DOHH2 (cell line): ENCODE measurements around the gene SHISAL1.

Experiments used
- H3F3A ChIP-seq: fragments of 200-600 bp; sonication (generic), shearing (Covaris generic); 2 replicates; pipeline ENCODE4 v1.6.0; 2016; ENCODE audit warnings: antibody characterized with exemption, mild to moderate bottlenecking; ENCODE audit not compliant: control insufficient read depth, insufficient read depth
- H3K27ac ChIP-seq: fragments of 200-600 bp; sonication (generic); 2 replicates; pipeline ENCODE4 v1.5.1; 2014; ENCODE audit warnings: low read depth, mild to moderate bottlenecking, low read length, moderate library complexity
- H3K27me3 ChIP-seq: fragments of 200-600 bp; sonication (generic); 2 replicates; pipeline ENCODE4 v1.6.1; 2014; ENCODE audit warnings: mild to moderate bottlenecking, low read length, mixed read lengths; ENCODE audit not compliant: control insufficient read depth
- H3K36me3 ChIP-seq: fragments of 200-600 bp; sonication (generic); 2 replicates; pipeline ENCODE4 v1.6.1; 2014; ENCODE audit warnings: mild to moderate bottlenecking, low read length, moderate library complexity, mixed read lengths; ENCODE audit not compliant: control insufficient read depth
- H3K4me1 ChIP-seq: fragments of 200-600 bp; sonication (generic); 2 replicates; pipeline ENCODE4 v1.6.1; 2014; ENCODE audit warnings: mild to moderate bottlenecking, low read length, mixed read lengths; ENCODE audit not compliant: control insufficient read depth
- H3K4me2 ChIP-seq: fragments of 200-600 bp; sonication (generic); 2 replicates; pipeline ENCODE4 v1.6.0; 2014; ENCODE audit warnings: mild to moderate bottlenecking, low read length, moderate library complexity
- H3K4me3 ChIP-seq: fragments of 200-600 bp; sonication (generic); 2 replicates; pipeline ENCODE4 v1.5.1; 2014; ENCODE audit warnings: mild to moderate bottlenecking, low read length, mixed read lengths
- H3K79me2 ChIP-seq: fragments of 200-600 bp; sonication (generic); 2 replicates; pipeline ENCODE4 v1.6.1; 2014; ENCODE audit warnings: mild to moderate bottlenecking, low read length, mixed read lengths; ENCODE audit not compliant: control insufficient read depth
- H3K9me2 ChIP-seq: fragments of 200-600 bp; sonication (generic); replicated peaks from 2 replicates; pipeline ENCODE4 v1.6.1; 2014; ENCODE audit warnings: mild to moderate bottlenecking, low read length, mixed read lengths; ENCODE audit not compliant: control insufficient read depth
- H3K9me3 ChIP-seq: fragments of 200-600 bp; sonication (generic); 2 replicates; pipeline ENCODE4 v1.6.1; 2014; ENCODE audit warnings: antibody characterized with exemption, low read length, mixed read lengths; ENCODE audit not compliant: control insufficient read depth, insufficient read depth
- H4K20me1 ChIP-seq: fragments of 200-600 bp; sonication (generic); 2 replicates; pipeline ENCODE4 v1.6.0; 2014; ENCODE audit warnings: low read depth, mild to moderate bottlenecking, antibody characterized with exemption, low read length, moderate library complexity; ENCODE audit not compliant: control insufficient read depth, insufficient read depth
- EZH2phosphoT487 ChIP-seq: fragments of 200-600 bp; sonication (generic); IDR thresholded peaks from 2 replicates; pipeline ENCODE4 v1.6.1; 2017; ENCODE audit warnings: borderline replicate concordance, mild to moderate bottlenecking, antibody characterized with exemption, low read length, moderate library complexity, mixed read lengths
- TF ChIP-seq, protein P1 (sequence below): fragments of 200-600 bp; sonication (generic); IDR thresholded peaks from one replicate; pipeline ENCODE4 v1.5.1; 2014; ENCODE audit warnings: antibody characterized with exemption, mild to moderate bottlenecking, low read depth, low read length; ENCODE audit not compliant: poor library complexity, severe bottlenecking

The SHISAL1 gene

DNA sequence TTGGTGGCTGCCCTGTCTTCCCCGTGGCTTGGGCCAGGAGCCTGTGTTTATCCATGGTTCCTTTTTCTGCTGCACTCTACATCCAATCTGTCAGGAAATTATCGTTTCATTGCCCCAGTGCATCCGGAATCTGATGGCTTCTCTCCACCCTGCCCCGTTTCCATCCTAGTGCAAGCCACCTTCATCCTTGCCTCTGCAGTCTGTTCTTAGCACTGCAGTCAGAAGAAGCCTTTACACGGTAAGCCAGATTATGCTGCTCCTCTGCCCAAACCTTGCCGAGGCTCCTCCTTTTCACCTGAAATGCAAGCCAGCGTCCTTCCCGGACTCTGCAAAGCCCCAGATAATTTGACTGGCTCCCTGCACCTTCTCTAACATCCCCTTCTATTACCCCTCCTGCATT lies 86.9 kb downstream of the SHISAL1 start:
- H4K20me1 ChIP-seq, result no peaks in the 10 kb centered on the region
- H3K4me3 ChIP-seq, result no peak overlapping the region
- no peaks in the 10 kb centered on the region for H3F3A ChIP-seq
- H3K4me2 ChIP-seq, result no peak overlapping the region
- H3K27me3 ChIP-seq, result no peaks in the 10 kb centered on the region; the same call in 1 of the 2 replicates
- H3K4me1 ChIP-seq, result no peaks in the 10 kb centered on the region
- H3K79me2 ChIP-seq, result no peaks in the 10 kb centered on the region
- no peak for TF ChIP-seq EZH2phosphoT487
- TF ChIP-seq, protein P1, sequence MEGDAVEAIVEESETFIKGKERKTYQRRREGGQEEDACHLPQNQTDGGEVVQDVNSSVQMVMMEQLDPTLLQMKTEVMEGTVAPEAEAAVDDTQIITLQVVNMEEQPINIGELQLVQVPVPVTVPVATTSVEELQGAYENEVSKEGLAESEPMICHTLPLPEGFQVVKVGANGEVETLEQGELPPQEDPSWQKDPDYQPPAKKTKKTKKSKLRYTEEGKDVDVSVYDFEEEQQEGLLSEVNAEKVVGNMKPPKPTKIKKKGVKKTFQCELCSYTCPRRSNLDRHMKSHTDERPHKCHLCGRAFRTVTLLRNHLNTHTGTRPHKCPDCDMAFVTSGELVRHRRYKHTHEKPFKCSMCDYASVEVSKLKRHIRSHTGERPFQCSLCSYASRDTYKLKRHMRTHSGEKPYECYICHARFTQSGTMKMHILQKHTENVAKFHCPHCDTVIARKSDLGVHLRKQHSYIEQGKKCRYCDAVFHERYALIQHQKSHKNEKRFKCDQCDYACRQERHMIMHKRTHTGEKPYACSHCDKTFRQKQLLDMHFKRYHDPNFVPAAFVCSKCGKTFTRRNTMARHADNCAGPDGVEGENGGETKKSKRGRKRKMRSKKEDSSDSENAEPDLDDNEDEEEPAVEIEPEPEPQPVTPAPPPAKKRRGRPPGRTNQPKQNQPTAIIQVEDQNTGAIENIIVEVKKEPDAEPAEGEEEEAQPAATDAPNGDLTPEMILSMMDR, result no peak
- no peaks in the 10 kb centered on the region for H3K36me3 ChIP-seq
- H3K27ac ChIP-seq, result no peak overlapping the region
- H3K9me2 ChIP-seq, result no peaks in the 10 kb centered on the region
- 0 out of 2 replicates have a peak, but pooled peaks cover 4% of the 10 kb centered on the region for H3K9me3 ChIP-seq

DNA sequence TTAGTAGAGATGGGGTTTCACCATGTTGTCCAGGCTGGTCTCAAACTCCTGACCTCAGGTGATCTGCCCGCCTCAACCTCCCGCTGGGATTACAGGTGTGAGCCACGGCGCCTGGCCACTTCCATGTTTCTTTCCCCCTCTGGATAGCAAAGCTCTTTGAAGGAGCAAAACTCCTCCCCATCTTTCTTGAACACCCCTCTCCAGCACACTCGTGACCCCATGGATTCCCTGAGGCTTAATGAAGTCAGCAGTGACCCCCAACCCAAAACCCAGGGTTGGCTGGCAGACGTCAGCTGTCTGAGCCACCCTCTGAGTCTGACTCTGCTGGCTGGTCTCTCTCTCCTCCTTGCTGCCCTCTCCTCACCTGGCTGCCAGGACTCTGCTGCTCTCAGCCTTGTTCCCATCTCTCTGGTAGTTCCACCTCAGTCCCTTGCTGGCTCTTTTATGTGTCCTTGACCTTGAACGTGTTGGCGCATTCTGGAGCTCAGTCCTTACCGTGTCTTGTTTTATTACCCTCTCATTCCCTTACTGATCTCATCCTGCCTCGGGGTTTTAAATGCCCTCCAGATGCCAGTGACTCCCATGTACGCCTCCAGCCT lies 87.6 kb downstream of the SHISAL1 start:
- H3F3A ChIP-seq, result no peaks in the 10 kb centered on the region
- no peaks in the 10 kb centered on the region for H3K9me2 ChIP-seq
- H3K27ac ChIP-seq, result no peak overlapping the region
- no peak for TF ChIP-seq EZH2phosphoT487
- TF ChIP-seq, protein P1, result no peak
- H3K36me3 ChIP-seq, result no peaks in the 10 kb centered on the region
- H3K27me3 ChIP-seq, result no peaks in the 10 kb centered on the region; the same call in 1 of the 2 replicates
- no peaks in the 10 kb centered on the region for H3K4me1 ChIP-seq
- no peak overlapping the region for H3K4me3 ChIP-seq
- H3K4me2 ChIP-seq, result no peak overlapping the region
- H4K20me1 ChIP-seq, result no peaks in the 10 kb centered on the region
- H3K79me2 ChIP-seq, result no peaks in the 10 kb centered on the region
- 0 out of 2 replicates have a peak, but pooled peaks cover 4% of the 10 kb centered on the region for H3K9me3 ChIP-seq

DNA sequence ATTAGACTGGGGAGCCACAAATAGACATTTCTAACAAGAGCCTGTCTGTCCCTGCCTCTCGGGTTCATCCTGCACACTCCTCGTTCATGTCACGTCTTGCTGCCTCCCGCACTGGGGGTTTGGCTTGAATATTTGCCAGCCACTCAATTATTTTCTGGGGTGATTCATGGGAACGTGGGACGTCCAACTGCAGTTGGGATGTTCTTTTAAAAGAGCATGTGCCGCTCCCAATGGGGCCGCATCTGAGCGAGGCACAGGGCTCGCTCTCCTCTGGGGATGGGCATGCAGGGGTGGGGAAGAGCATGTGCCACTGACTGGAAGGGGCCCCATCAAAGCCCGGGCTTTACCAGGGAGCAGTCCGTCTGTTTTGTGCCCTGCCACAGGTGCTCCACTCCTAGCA lies 88.6 kb downstream of the SHISAL1 start:
- 0 out of 2 replicates have a peak, but pooled peaks cover 4% of the 10 kb centered on the region for H3K9me3 ChIP-seq
- no peak overlapping the region for H3K4me3 ChIP-seq
- no peaks in the 10 kb centered on the region for H3K4me1 ChIP-seq
- no peaks in the 10 kb centered on the region for H3K36me3 ChIP-seq
- no peaks in the 10 kb centered on the region for H4K20me1 ChIP-seq
- no peaks in the 10 kb centered on the region for H3K79me2 ChIP-seq
- H3K27ac ChIP-seq, result no peak overlapping the region
- no peaks in the 10 kb centered on the region for H3K9me2 ChIP-seq
- no peaks in the 10 kb centered on the region for H3F3A ChIP-seq
- H3K27me3 ChIP-seq, result no peaks in the 10 kb centered on the region; the same call in 1 of the 2 replicates
- no peak for TF ChIP-seq EZH2phosphoT487
- TF ChIP-seq, protein P1, result no peak
- no peak overlapping the region for H3K4me2 ChIP-seq
